ENCODE results near the gene AIPL1.

Gene AIPL1

GRCh38 chr17:6377906-6378305 is 57.0 kb downstream of the AIPL1 start:
- no peak for TF ChIP-seq CTCF (IDR thresholded peaks at IDR 0.05; ENCODE audit: low read depth, low read length)
- H3K4me3 ChIP-seq (ENCODE audit: low read depth, low read length), result no peak overlapping the region

GRCh38 chr17:6376931-6377361 is 58.0 kb downstream of the AIPL1 start:
- TF ChIP-seq CTCF (IDR thresholded peaks at IDR 0.05; ENCODE audit: low read depth, low read length), result no peak
- no peak overlapping the region for H3K4me3 ChIP-seq (ENCODE audit: low read depth, low read length)

DNA sequence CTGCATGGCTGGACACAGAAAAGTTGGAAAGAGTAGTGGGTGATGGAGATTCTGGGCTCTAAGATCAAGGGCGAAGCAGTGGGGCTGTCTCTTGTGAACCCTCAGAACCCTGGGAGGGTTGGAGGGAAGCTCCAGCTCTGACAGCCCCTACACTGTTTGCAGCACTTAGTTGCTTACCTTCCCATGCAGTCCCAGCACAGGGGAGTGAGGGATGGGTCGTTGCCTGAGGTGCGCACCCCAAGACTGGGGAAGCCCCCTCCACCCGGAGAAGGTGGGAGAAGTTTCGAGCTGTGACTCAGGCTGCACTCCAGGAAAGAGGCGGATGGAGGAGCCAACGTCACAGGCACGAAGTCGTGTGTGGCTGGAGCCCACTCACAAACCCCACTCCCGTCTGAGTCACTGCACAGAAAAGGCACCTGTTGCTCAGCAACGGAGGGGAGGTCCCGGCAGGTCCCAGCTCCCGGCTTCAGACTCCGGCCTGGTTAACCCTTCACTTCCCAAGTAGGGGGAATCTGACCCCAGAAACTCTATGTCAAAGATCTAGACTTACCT is 60.1 kb downstream of the AIPL1 start:
- no peak for TF ChIP-seq CTCF (IDR thresholded peaks at IDR 0.05; ENCODE audit: low read depth, low read length)
- H3K4me3 ChIP-seq (ENCODE audit: low read depth, low read length), result no peak overlapping the region

DNA sequence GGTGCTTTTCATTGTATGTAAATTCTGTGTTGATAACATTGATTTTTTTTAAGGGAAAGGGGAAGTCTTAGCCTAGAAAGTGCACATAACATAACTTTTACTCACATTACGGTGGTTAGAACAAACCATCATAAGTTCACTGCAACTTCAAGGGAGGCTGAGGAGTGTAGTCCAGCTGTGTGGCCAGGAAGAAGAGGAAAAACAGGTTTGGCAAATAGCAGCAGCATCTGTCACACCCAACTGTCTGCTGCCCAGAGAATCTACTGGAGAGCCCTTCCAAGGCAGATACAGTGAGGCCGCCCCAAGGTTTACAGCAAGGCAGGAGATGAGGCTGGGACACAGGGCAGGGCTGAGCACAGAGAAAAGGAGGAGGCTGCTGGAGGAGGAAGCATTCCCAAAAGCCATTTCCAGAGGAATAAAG is 60.6 kb downstream of the AIPL1 start:
- no peak for TF ChIP-seq CTCF (IDR thresholded peaks at IDR 0.05; ENCODE audit: low read depth, low read length)
- no peak overlapping the region for H3K4me3 ChIP-seq (ENCODE audit: low read depth, low read length)

All from WI38 (cell line).